GM10266 (cell line): ENCODE results near the gene MINDY1.

Experiments
- DNase-seq: peaks from one replicate; pipeline ENCODE4 v3.0.0; 2012; ENCODE audit errors: extremely low spot score
- TF ChIP-seq, protein P1 (sequence below): IDR thresholded peaks from 2 replicates; pipeline ENCODE4 v1.5.1; 2012; ENCODE audit warnings: mild to moderate bottlenecking, low read depth; ENCODE audit not compliant: control insufficient read depth, insufficient read depth; ENCODE audit errors: missing control alignments

MINDY1 gene

DNA sequence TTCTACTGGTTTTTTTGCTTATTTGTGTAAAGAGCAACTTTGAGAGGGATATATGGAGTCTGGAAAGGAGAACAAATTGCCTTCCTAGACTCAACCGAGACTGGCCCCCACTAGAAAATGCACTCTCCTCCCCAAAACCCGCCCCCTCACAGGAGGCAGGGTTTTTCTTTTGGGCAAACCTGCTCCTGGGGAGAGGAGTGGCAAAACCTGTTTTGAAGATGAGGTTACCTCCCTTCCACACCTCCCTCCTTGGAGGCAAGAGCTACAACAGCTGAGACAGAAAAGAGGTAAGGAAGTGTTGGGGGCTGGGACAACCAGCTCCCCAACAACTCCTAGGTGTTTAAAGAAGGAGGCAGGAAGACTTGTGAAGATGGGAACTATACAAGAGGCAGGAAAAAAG, 29.7 kb upstream of the MINDY1 start, which contains the start of gene BNIPL:
BNIPL (plus strand) TSS at position 231 of the 400 bp plus-strand sequence; CDS start at position 371, 140 bp downstream.
- no peak for DNase-seq
- TF ChIP-seq, protein P1, sequence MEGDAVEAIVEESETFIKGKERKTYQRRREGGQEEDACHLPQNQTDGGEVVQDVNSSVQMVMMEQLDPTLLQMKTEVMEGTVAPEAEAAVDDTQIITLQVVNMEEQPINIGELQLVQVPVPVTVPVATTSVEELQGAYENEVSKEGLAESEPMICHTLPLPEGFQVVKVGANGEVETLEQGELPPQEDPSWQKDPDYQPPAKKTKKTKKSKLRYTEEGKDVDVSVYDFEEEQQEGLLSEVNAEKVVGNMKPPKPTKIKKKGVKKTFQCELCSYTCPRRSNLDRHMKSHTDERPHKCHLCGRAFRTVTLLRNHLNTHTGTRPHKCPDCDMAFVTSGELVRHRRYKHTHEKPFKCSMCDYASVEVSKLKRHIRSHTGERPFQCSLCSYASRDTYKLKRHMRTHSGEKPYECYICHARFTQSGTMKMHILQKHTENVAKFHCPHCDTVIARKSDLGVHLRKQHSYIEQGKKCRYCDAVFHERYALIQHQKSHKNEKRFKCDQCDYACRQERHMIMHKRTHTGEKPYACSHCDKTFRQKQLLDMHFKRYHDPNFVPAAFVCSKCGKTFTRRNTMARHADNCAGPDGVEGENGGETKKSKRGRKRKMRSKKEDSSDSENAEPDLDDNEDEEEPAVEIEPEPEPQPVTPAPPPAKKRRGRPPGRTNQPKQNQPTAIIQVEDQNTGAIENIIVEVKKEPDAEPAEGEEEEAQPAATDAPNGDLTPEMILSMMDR = no peak

DNA sequence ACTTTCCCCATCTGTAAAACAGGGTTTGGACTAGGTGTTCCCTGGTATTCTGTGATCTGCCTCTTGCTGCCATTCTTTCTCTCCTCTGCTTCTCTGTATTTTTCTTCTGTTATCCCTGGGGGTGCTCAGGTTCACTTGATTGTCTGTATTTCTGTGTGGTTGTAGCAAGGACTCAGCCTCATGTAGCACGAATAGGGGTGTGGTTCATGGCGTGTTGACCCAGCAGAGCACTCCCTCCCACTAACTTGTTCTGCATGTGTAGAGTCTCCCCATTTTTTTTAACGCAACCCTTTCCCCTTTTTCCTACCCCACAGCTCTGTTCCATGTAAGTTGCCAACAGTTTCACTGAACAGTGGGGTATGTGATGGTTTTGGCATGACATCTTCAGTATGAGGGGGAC, 28.5 kb upstream of the MINDY1 start:
- DNase-seq = no peak
- TF ChIP-seq, protein P1 = no peak

DNA sequence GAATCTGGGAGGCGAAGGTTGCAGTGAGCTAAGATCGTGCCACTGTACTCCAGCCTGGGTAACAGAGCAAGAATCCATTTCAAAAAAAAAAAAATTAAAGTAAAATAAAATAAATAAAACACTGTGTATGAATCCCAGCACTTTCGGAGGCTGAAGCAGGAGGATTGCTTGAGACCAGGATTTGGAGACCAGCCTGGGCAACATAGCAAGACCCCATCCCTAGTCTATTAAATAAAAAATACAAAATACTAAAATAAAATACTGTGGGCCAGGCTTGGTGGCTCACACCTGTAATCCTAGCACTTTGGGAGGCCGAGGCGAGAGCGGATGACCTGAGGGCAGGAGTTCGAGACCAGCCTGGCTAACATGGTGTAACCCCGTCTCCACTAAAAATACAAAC, 25.5 kb upstream of the MINDY1 start:
- no peak for DNase-seq
- TF ChIP-seq, protein P1 = no peak

DNA sequence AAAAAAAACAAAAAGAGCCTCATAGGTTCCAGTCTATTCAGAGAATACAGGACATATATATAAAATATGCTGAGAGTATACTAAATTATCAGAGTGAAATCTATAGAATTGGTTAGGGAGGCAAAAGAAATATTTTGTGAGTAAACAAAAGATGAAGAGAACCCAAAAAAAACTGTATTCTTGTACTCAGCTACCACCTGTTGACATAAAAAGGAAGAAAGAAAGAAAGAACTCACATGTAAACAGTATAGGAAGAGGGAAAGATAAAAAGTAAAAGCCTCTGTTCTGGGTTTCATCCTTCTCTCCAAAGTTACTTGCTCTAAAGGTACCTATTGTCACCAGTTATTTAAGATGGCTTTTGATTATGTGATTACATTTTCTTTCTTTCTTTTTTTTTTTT, 19.8 kb upstream of the MINDY1 start:
- TF ChIP-seq, protein P1 = no peak
- DNase-seq = no peak

DNA sequence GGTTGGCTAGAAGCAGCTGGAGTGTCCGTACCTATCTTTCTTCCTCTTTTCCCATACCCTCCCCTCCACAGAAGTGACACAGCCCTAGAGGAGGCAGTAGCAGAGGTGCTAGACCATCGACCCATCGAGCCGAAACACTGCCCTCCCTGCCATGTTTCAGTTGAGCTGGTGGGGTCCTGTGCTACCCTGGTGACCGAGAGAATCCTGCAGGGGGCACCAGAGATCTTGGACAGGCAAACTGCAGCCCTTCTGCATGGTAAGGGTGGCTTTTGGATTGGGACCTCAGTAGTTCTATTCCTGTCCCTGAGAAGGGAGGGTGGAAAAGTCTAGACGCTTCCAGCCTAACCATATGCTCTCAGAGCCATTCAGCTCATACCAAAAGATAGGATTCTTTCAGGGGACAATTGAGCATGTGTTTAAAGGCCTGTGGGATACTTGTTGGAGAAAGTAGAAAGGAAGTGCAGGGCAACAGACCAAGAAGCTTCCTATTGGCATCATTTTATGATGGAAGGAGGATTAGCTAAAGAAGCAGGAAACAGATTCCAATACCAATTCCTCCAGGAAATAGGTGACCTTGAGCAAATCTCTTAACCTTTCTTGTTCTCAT, 17.9 kb upstream of the MINDY1 start:
- TF ChIP-seq, protein P1 = peak; percentile 85

DNA sequence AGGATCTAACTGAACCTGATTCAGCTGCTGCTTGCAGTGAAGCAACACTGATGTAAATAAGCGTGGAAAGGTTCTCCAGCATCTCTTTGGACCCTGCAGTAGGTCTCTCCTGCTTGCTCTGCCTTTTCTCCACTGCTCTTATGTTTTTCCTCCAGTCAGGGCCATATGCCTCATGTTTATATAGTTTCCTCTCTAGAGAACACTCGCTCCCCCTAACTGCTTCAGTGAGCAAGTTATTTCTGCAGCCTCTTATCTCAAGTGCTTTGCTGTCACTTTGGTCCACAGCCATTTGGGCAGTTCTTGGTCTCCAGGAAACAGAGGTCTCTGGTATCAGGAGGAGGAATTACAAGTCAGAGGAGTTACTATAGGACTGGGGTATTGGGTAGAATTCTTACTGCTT, 6.8 kb upstream of the MINDY1 start:
- DNase-seq = no peak
- TF ChIP-seq, protein P1 = no peak

More for the DNA sequence above, 17.9 kb upstream of the MINDY1 start:
- DNase-seq = peak; percentile 77

DNA sequence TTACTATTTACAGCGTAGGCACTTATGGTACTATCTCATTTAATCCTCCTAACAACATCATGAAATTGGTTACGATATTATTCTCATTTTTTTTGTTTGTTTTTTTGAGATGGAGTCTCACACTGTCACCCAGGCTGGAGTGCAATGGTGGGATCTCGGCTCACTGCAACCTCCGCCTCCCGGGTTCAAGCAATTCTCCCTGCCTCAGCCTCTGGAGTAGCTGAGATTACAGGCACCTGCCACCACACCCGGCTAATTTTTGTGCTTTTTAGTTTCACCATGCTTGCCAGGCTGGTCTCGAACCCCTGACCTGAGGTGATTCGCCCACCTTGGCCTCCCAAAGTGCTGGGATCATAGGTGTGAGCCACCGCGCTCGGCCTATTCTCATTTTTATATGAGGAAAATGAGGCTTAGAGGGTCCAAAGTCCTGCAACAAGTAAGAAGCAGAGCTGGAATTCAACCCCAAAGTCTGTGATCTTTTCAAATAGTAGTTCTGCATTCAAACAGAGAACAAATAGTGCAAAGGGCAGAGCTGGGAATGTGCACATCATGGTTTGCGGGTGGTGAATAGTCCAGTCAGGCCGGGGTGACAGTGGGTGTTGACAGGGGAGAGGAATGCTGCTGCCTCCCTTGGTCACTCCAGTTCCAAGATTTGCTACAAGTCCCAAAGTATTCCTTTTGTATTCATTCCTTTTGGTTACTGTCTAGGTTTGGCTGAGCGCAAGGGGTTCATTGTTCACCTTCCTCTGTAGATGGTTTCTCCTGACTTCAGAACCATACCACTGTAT, 6.2 kb upstream of the MINDY1 start:
- TF ChIP-seq, protein P1 = no peak

More for the DNA sequence above, 6.2 kb upstream of the MINDY1 start:
- DNase-seq = no peak
